K562 (cell line): ENCODE data around the gene SKA3. TPM values are rescaled to one million over a fixed set of nuclear protein-coding genes. Genes with fewer than 3 reads are reported as not detected.

Experiments used
- ETV5 ChIP-seq: sonication (generic); formaldehyde crosslinking; IDR thresholded peaks from 2 replicates; pipeline ENCODE4 v1.4.0; 2020; ENCODE audit warnings: low read depth, mild to moderate bottlenecking, missing genetic modification reagents
- HMGN3 ChIP-seq: IDR thresholded peaks from 2 replicates; pipeline ENCODE4 v1.6.1; 2011; ENCODE audit warnings: borderline replicate concordance, low read depth, mild to moderate bottlenecking, mixed read lengths, low read length; ENCODE audit not compliant: insufficient read length; ENCODE audit errors: extremely low read depth
- RCOR1 ChIP-seq, 2 experiments: IDR thresholded peaks; 2 replicates each; pipeline ENCODE4 v1.6.1; 2012; ENCODE audit warnings: low read depth in 2 of 2, low read length in 2 of 2, borderline replicate concordance in 1 of 2, improper control_type of control experiment in 1 of 2
- SRSF9 ChIP-seq: fragments of 200-400 bp; formaldehyde crosslinking; IDR thresholded peaks from 2 replicates; pipeline ENCODE4 v1.6.1; 2017; ENCODE audit warnings: low read depth, low read length, borderline replicate concordance
- ZNF324 ChIP-seq: fragments of 250-450 bp; sonication (Bioruptor Pico); IDR thresholded peaks from 2 replicates; pipeline ENCODE4 v1.4.0; 2020; ENCODE audit warnings: mild to moderate bottlenecking
- ZNF76 ChIP-seq: fragments of 250-450 bp; sonication (Bioruptor Pico); IDR thresholded peaks from 2 replicates; pipeline ENCODE4 v1.4.0; 2020; ENCODE audit warnings: mild to moderate bottlenecking, moderate library complexity, borderline replicate concordance
- polyA plus RNA-seq, 8 experiments: library from polyadenylated mRNA; depleted of rRNA in 4 of 8; stranded (reverse) in 5 of 8; unstranded in 3 of 8; fragments of >200 nt; fragmentation: Nextera tagmentation in 2 of 8; fragmentation: Illumina TruSeq in 1 of 8; extraction: Ambion mirVana in 2 of 8; extraction: Trizol in 1 of 8; gene quantifications; 2 replicates each; pipeline versions ENCODE4 v1.2.1 to v1.2.3, GENCODE V29; 2011 to 2014; ENCODE audit warnings: inconsistent platforms in 1 of 8, missing spikeins in 1 of 8
- total RNA-seq, 7 experiments: library from RNA; depleted of rRNA in 6 of 7; stranded (reverse); fragments of >200 nt in 6 of 7; fragmentation: Illumina TruSeq in 2 of 7; extraction: Trizol in 2 of 7; gene quantifications; 2 replicates each; pipeline versions ENCODE4 v1.2.1 to v1.2.3, GENCODE V29; 2011 to 2021; ENCODE audit warnings: low replicate concordance in 1 of 7
- TF ChIP-seq, protein P1 (sequence below): fragments of 250-450 bp; sonication (Bioruptor Pico); IDR thresholded peaks from 2 replicates; pipeline ENCODE4 v1.4.0; 2020; ENCODE audit warnings: borderline replicate concordance
- TF ChIP-seq, protein P2 (sequence below): sonication (generic); formaldehyde crosslinking; IDR thresholded peaks from 2 replicates; pipeline ENCODE4 v1.8.0; 2022; ENCODE audit warnings: mild to moderate bottlenecking, missing genetic modification reagents
- TF ChIP-seq, protein P3 (sequence below): sonication (generic); formaldehyde crosslinking; IDR thresholded peaks from 2 replicates; pipeline ENCODE4 v1.8.0; 2022; ENCODE audit warnings: mild to moderate bottlenecking, missing genetic modification reagents, borderline replicate concordance
- TF ChIP-seq, protein P4 (sequence below): fragments of 450-650 bp; IDR thresholded peaks from 2 replicates; pipeline ENCODE4 v1.6.1; 2017; ENCODE audit warnings: antibody characterized with exemption, mild to moderate bottlenecking

Gene SKA3
- total and polyA plus RNA-seq, 9 of the 15 experiments (the other 6 are each of a cell fraction or from before 2014, with no cell fraction given): 17.0 to 53.3 (median 29.9) TPM

DNA sequence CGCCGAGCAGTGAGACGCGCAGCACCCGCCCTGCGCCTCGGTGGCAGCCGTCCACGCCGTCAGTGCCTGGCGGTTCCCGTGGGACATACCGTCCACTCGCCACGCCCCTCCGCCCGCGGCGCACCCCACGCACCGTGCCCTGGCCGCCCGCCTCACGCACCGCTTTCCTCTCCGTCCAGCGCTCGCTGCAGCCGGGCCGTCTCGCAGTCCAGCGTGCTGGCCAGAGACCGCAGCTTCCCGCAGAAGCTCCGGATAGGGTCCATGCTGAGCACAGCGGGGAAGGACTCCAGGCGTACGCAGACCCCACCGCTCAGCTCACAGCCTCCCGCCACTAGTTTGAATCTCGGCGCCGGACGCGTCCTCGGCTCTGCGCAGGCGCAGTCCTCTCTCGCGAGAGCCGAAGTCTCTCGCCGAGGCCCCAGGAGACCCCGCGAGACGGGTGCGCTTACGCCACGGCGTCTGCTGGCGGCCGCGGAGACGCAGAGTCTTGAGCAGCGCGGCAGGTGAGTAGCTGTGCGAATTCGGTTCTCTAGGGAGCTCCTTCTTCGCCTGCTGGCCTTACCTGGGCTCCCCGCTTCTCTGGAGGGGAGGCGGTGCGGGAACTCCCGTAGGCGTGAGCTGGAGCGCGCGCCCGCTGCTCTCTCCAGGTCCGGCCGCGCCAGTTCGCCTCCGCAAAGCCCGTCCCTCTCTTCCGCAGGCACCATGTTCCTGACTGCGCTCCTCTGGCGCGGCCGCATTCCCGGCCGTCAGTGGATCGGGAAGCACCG lies at the start of gene SKA3, which contains the start of gene MRPL57 (continued):
- TF ChIP-seq HMGN3: peak; percentile 67
- no peak for TF ChIP-seq SRSF9
- no peak for TF ChIP-seq ZNF324 (CRISPR knock-in tag)
- TF ChIP-seq, protein P1, sequence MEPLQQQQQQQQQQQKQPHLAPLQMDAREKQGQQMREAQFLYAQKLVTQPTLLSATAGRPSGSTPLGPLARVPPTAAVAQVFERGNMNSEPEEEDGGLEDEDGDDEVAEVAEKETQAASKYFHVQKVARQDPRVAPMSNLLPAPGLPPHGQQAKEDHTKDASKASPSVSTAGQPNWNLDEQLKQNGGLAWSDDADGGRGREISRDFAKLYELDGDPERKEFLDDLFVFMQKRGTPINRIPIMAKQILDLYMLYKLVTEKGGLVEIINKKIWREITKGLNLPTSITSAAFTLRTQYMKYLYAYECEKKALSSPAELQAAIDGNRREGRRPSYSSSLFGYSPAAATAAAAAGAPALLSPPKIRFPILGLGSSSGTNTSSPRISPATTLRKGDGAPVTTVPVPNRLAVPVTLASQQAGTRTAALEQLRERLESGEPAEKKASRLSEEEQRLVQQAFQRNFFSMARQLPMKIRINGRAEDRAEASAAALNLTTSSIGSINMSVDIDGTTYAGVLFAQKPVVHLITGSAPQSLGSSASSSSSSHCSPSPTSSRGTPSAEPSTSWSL (CRISPR knock-in tag): 0 out of 2 replicates have a peak, but pooled peaks have one; percentile 22
- 0 out of 4 replicates have a peak, but pooled peaks of 1 of the 2 experiments have one; percentile 4 for TF ChIP-seq RCOR1 (IDR thresholded peaks at IDR 0.05; ENCODE audit: borderline replicate concordance in 1 of 2, low read depth in 2 of 2, low read length in 2 of 2)
- 0 out of 2 replicates have a peak, but pooled peaks have one; percentile 11 for TF ChIP-seq ZNF76 (CRISPR knock-in tag)
- TF ChIP-seq ETV5 (CRISPR knock-in tag): 0 out of 2 replicates have a peak, but pooled peaks have one; percentile 32
- TF ChIP-seq, protein P2, sequence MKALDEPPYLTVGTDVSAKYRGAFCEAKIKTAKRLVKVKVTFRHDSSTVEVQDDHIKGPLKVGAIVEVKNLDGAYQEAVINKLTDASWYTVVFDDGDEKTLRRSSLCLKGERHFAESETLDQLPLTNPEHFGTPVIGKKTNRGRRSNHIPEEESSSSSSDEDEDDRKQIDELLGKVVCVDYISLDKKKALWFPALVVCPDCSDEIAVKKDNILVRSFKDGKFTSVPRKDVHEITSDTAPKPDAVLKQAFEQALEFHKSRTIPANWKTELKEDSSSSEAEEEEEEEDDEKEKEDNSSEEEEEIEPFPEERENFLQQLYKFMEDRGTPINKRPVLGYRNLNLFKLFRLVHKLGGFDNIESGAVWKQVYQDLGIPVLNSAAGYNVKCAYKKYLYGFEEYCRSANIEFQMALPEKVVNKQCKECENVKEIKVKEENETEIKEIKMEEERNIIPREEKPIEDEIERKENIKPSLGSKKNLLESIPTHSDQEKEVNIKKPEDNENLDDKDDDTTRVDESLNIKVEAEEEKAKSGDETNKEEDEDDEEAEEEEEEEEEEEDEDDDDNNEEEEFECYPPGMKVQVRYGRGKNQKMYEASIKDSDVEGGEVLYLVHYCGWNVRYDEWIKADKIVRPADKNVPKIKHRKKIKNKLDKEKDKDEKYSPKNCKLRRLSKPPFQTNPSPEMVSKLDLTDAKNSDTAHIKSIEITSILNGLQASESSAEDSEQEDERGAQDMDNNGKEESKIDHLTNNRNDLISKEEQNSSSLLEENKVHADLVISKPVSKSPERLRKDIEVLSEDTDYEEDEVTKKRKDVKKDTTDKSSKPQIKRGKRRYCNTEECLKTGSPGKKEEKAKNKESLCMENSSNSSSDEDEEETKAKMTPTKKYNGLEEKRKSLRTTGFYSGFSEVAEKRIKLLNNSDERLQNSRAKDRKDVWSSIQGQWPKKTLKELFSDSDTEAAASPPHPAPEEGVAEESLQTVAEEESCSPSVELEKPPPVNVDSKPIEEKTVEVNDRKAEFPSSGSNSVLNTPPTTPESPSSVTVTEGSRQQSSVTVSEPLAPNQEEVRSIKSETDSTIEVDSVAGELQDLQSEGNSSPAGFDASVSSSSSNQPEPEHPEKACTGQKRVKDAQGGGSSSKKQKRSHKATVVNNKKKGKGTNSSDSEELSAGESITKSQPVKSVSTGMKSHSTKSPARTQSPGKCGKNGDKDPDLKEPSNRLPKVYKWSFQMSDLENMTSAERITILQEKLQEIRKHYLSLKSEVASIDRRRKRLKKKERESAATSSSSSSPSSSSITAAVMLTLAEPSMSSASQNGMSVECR (CRISPR knock-in tag): peak; percentile 97
- TF ChIP-seq, protein P3, sequence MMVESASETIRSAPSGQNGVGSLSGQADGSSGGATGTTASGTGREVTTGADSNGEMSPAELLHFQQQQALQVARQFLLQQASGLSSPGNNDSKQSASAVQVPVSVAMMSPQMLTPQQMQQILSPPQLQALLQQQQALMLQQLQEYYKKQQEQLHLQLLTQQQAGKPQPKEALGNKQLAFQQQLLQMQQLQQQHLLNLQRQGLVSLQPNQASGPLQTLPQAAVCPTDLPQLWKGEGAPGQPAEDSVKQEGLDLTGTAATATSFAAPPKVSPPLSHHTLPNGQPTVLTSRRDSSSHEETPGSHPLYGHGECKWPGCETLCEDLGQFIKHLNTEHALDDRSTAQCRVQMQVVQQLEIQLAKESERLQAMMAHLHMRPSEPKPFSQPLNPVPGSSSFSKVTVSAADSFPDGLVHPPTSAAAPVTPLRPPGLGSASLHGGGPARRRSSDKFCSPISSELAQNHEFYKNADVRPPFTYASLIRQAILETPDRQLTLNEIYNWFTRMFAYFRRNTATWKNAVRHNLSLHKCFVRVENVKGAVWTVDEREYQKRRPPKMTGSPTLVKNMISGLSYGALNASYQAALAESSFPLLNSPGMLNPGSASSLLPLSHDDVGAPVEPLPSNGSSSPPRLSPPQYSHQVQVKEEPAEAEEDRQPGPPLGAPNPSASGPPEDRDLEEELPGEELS (CRISPR knock-in tag): peak; percentile 78; the same call in 1 of the 2 replicates
- TF ChIP-seq, protein P4, sequence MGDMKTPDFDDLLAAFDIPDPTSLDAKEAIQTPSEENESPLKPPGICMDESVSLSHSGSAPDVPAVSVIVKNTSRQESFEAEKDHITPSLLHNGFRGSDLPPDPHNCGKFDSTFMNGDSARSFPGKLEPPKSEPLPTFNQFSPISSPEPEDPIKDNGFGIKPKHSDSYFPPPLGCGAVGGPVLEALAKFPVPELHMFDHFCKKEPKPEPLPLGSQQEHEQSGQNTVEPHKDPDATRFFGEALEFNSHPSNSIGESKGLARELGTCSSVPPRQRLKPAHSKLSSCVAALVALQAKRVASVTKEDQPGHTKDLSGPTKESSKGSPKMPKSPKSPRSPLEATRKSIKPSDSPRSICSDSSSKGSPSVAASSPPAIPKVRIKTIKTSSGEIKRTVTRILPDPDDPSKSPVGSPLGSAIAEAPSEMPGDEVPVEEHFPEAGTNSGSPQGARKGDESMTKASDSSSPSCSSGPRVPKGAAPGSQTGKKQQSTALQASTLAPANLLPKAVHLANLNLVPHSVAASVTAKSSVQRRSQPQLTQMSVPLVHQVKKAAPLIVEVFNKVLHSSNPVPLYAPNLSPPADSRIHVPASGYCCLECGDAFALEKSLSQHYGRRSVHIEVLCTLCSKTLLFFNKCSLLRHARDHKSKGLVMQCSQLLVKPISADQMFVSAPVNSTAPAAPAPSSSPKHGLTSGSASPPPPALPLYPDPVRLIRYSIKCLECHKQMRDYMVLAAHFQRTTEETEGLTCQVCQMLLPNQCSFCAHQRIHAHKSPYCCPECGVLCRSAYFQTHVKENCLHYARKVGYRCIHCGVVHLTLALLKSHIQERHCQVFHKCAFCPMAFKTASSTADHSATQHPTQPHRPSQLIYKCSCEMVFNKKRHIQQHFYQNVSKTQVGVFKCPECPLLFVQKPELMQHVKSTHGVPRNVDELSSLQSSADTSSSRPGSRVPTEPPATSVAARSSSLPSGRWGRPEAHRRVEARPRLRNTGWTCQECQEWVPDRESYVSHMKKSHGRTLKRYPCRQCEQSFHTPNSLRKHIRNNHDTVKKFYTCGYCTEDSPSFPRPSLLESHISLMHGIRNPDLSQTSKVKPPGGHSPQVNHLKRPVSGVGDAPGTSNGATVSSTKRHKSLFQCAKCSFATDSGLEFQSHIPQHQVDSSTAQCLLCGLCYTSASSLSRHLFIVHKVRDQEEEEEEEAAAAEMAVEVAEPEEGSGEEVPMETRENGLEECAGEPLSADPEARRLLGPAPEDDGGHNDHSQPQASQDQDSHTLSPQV: no peak
